A549 (cell line): ENCODE results near the gene KIF2A. TPM values are rescaled to one million over a fixed set of nuclear protein-coding genes. Genes with fewer than 3 reads are reported as not detected.
A peak's percentile ranks its signal among the peaks of the same experiment; 100 is the strongest.

ENCODE experiments used
- ATAC-seq, 2 experiments: fragments of 200-7000 bp in 1 of 2; fragments of >200 bp in 1 of 2; cut with Nextera tagmentation in 1 of 2; cut with Tn5 transposase in 1 of 2; 3 replicates each; pipeline versions ENCODE4 v1.8.0 to v1.9.1; 2018 to 2020; ENCODE audit warnings: mild to moderate bottlenecking in 1 of 2, moderate library complexity in 1 of 2
- CTCF ChIA-PET: fragments of 300-600 bp; sonication (Branson Sonifier 250); formaldehyde crosslinking; extraction: SDS; loops from one replicate; lab custom pipeline; 2021; ENCODE audit warnings: antibody characterized with exemption, inconsistent platforms; lab: Yijun Ruan, JAX
- POLR2A ChIA-PET: fragments of 350-600 bp; formaldehyde crosslinking; extraction: SDS; loops from one replicate; lab custom pipeline; 2021; ENCODE audit warnings: antibody characterized with exemption, inconsistent platforms; lab: Yijun Ruan, JAX
- DNase-seq, 2 experiments: peaks; one replicate each; pipeline versions ENCODE4 v3.0.0 to v3.0.0-alpha.2; 2011 to 2016; ENCODE audit warnings: low read depth in 1 of 2, low spot score in 1 of 2
- FAIRE-seq: peaks from 2 replicates; lab custom pipeline; 2011; peaks lifted over from hg19 to GRCh38; lab: Jason Lieb, UNC
- H3K27ac ChIP-seq, 2 experiments: fragments of >200 bp; sonication (Bioruptor Twin); formaldehyde crosslinking; 3 replicates each; pipeline ENCODE4 v1.5.1; 2016 to 2017
- H3K4me1 ChIP-seq: fragments of >200 bp; sonication (Bioruptor Twin); formaldehyde crosslinking; 3 replicates; pipeline ENCODE4 v1.6.1; 2016
- H3K4me2 ChIP-seq: fragments of >200 bp; sonication (Bioruptor Twin); formaldehyde crosslinking; 3 replicates; pipeline ENCODE4 v1.6.1; 2016
- H3K4me3 ChIP-seq: fragments of >200 bp; sonication (Bioruptor Twin); formaldehyde crosslinking; 3 replicates; pipeline ENCODE4 v1.5.1; 2016
- H3K9me3 ChIP-seq: fragments of >200 bp; sonication (Bioruptor Twin); formaldehyde crosslinking; 3 replicates; pipeline ENCODE4 v1.6.1; 2016
- CHD4 ChIP-seq: fragments of 200-600 bp; sonication (generic); IDR thresholded peaks from 2 replicates; pipeline ENCODE4 v1.6.1; 2016; ENCODE audit warnings: antibody characterized with exemption, mild to moderate bottlenecking, borderline replicate concordance
- EHMT2 ChIP-seq: fragments of 200-600 bp; sonication (generic); IDR thresholded peaks from 2 replicates; pipeline ENCODE4 v1.6.1; 2016; ENCODE audit warnings: antibody characterized with exemption, low read depth, mild to moderate bottlenecking, moderate library complexity
- FOSB ChIP-seq: fragments of 250-450 bp; sonication (Bioruptor Pico); IDR thresholded peaks from 2 replicates; pipeline ENCODE4 v1.5.0; 2020; ENCODE audit warnings: mild to moderate bottlenecking, moderate library complexity
- FOSL2 ChIP-seq, 2 experiments: fragments of 450-650 bp in 1 of 2; fragments of >200 bp in 1 of 2; sonication (Bioruptor Twin) in 1 of 2; formaldehyde crosslinking; IDR thresholded peaks; 2 replicates each; pipeline versions ENCODE4 v1.5.0 to v1.6.1; 2016 to 2020; ENCODE audit warnings: mild to moderate bottlenecking in 1 of 2, moderate library complexity in 1 of 2
- HDAC2 ChIP-seq: fragments of 200-600 bp; sonication (generic); IDR thresholded peaks from 2 replicates; pipeline ENCODE4 v1.6.1; 2016
- HOXA7 ChIP-seq: fragments of 250-450 bp; sonication (Bioruptor Pico); IDR thresholded peaks from 2 replicates; pipeline ENCODE4 v1.5.0; 2020; ENCODE audit warnings: mild to moderate bottlenecking, moderate library complexity
- JUN ChIP-seq, 2 experiments: fragments of >200 bp; sonication (Bioruptor Twin); formaldehyde crosslinking; IDR thresholded peaks; 2 replicates in 1 of 2; 3 replicates in 1 of 2; pipeline ENCODE4 v1.6.1; 2016 to 2017
- MAFK ChIP-seq: fragments of 450-650 bp; IDR thresholded peaks from 2 replicates; pipeline ENCODE4 v1.6.1; 2014; ENCODE audit not compliant: partially characterized antibody
- MAZ ChIP-seq: fragments of 150-350 bp; IDR thresholded peaks from 2 replicates; pipeline ENCODE4 v1.6.1; 2014; ENCODE audit warnings: antibody characterized with exemption, low read depth, low read length, borderline replicate concordance
- MYC ChIP-seq: IDR thresholded peaks from 2 replicates; pipeline ENCODE4 v1.6.1; 2012; ENCODE audit warnings: mild to moderate bottlenecking, inconsistent platforms, low read length, improper control_type of control experiment, borderline replicate concordance
- NPAS2 ChIP-seq: fragments of 250-450 bp; sonication (Bioruptor Pico); IDR thresholded peaks from 2 replicates; pipeline ENCODE4 v1.8.0; 2022; ENCODE audit warnings: mild to moderate bottlenecking, moderate library complexity, borderline replicate concordance
- NR3C1 ChIP-seq: fragments of >200 bp; sonication (Bioruptor Twin); formaldehyde crosslinking; IDR thresholded peaks from 3 replicates; pipeline ENCODE4 v1.6.1; 2017
- PHF8 ChIP-seq: fragments of 200-600 bp; sonication (generic); IDR thresholded peaks from 2 replicates; pipeline ENCODE4 v1.6.1; 2016; ENCODE audit warnings: low read depth, mild to moderate bottlenecking, antibody characterized with exemption, moderate library complexity, borderline replicate concordance
- RAD21 ChIP-seq, 2 experiments: fragments of >200 bp in 1 of 2; sonication (Bioruptor Twin) in 1 of 2; formaldehyde crosslinking in 1 of 2; IDR thresholded peaks in 1 of 2; conservative IDR thresholded peaks in 1 of 2; 2 replicates in 1 of 2; 3 replicates in 1 of 2; pipeline ENCODE4 v1.6.1; 2012 to 2018; ENCODE audit warnings: inconsistent platforms in 1 of 2
- RARB ChIP-seq: fragments of 250-450 bp; sonication (Bioruptor Pico); IDR thresholded peaks from 2 replicates; pipeline ENCODE4 v1.8.0; 2021; ENCODE audit warnings: mild to moderate bottlenecking, moderate library complexity
- RCOR1 ChIP-seq: fragments of 150-350 bp; IDR thresholded peaks from 2 replicates; pipeline ENCODE4 v1.6.1; 2014; ENCODE audit warnings: antibody characterized with exemption, low read length, low read depth
- RFX5 ChIP-seq: fragments of 450-650 bp; IDR thresholded peaks from 2 replicates; pipeline ENCODE4 v1.7.1; 2014; ENCODE audit warnings: antibody characterized with exemption, mild to moderate bottlenecking, moderate library complexity
- RNF2 ChIP-seq: fragments of 200-600 bp; sonication (generic); IDR thresholded peaks from 2 replicates; pipeline ENCODE4 v1.6.1; 2016; ENCODE audit warnings: low read depth, mild to moderate bottlenecking, antibody characterized with exemption, moderate library complexity, borderline replicate concordance
- SMC3 ChIP-seq: fragments of >200 bp; sonication (Bioruptor Twin); formaldehyde crosslinking; IDR thresholded peaks from 3 replicates; pipeline ENCODE4 v1.6.1; 2018; ENCODE audit warnings: inconsistent platforms
- SREBF2 ChIP-seq: fragments of 450-650 bp; IDR thresholded peaks from 2 replicates; pipeline ENCODE4 v1.6.1; 2014; ENCODE audit warnings: mild to moderate bottlenecking, moderate library complexity
- TFCP2L1 ChIP-seq: fragments of 250-450 bp; sonication (Bioruptor Pico); IDR thresholded peaks from 2 replicates; pipeline ENCODE4 v1.5.0; 2021; ENCODE audit warnings: mild to moderate bottlenecking
- ZC3H11A ChIP-seq: fragments of 450-650 bp; IDR thresholded peaks from 2 replicates; pipeline ENCODE4 v1.6.1; 2014; ENCODE audit warnings: antibody characterized with exemption, mild to moderate bottlenecking
- polyA plus RNA-seq, 4 experiments: library from polyadenylated mRNA; depleted of rRNA in 3 of 4; stranded (reverse); fragments of >200 nt; fragmentation: RNase III in 1 of 4; extraction: RNeasy Plus Mini Kit Qiagen cat#74134 plus additional on column Dnase treatment in 1 of 4; gene quantifications; 2 replicates in 3 of 4; 3 replicates in 1 of 4; pipeline ENCODE4 v1.2.3, GENCODE V29; 2011 to 2017
- TF ChIP-seq, protein P1 (sequence below): fragments of 450-650 bp; IDR thresholded peaks from 2 replicates; pipeline ENCODE4 v1.6.1; 2014; ENCODE audit warnings: antibody characterized with exemption
- TF ChIP-seq, protein P2 (sequence below): IDR thresholded peaks from 2 replicates; pipeline ENCODE4 v1.6.1; 2012
- TF ChIP-seq, protein P3 (sequence below): fragments of 250-450 bp; sonication (Bioruptor Pico); IDR thresholded peaks from 2 replicates; pipeline ENCODE4 v1.5.0; 2021; ENCODE audit warnings: mild to moderate bottlenecking, moderate library complexity, borderline replicate concordance
- TF ChIP-seq, protein P4 (sequence below): fragments of >200 bp; sonication (Bioruptor Twin); formaldehyde crosslinking; IDR thresholded peaks from 2 replicates; pipeline ENCODE4 v1.6.1; 2016
- TF ChIP-seq, protein P5 (sequence below): fragments of >200 bp; sonication (Bioruptor Twin); formaldehyde crosslinking; IDR thresholded peaks from 3 replicates; pipeline ENCODE4 v1.6.1; 2016

Gene KIF2A
- polyA plus RNA-seq, 2 of the 4 experiments (the other 2 are of a cell fraction) = 44.5 to 68.9 TPM

DNA sequence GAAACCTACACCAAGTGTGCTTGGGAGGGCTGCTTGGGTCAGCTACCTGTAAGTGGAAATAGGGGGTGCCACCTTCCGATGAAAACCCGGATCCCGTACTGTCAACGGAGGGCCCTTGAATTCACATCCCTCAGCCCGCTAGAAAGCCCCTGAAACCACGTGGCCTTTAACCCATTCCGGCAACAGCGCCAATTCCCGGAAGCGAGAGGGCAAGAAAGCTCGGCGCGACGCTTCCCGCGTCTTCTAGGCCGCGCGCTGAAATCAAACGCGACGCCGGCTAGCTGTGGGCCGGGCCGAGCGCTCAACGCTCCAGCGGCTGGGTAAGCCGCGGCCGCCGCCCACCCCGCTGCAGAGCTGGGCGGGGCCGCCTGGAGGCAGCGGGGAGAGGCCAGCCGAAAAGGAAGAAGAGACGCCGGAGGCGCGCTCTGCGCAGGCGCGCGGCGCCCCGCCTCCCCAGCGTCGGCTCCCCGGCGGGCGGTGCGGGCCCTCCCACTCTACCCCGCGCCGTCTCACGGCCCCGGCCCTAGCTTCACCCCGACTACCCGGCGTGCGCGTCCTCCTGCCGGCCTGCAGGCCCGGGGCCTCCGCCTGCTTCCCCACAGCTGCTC, at the start of gene KIF2A (continued):
- TF ChIP-seq, protein P1, sequence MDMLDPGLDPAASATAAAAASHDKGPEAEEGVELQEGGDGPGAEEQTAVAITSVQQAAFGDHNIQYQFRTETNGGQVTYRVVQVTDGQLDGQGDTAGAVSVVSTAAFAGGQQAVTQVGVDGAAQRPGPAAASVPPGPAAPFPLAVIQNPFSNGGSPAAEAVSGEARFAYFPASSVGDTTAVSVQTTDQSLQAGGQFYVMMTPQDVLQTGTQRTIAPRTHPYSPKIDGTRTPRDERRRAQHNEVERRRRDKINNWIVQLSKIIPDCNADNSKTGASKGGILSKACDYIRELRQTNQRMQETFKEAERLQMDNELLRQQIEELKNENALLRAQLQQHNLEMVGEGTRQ = peak; percentile 71
- TF ChIP-seq, protein P2, sequence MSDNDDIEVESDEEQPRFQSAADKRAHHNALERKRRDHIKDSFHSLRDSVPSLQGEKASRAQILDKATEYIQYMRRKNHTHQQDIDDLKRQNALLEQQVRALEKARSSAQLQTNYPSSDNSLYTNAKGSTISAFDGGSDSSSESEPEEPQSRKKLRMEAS = peak; percentile 100
- TF ChIP-seq HOXA7 (CRISPR knock-in tag) = no peak
- TF ChIP-seq, protein P3, sequence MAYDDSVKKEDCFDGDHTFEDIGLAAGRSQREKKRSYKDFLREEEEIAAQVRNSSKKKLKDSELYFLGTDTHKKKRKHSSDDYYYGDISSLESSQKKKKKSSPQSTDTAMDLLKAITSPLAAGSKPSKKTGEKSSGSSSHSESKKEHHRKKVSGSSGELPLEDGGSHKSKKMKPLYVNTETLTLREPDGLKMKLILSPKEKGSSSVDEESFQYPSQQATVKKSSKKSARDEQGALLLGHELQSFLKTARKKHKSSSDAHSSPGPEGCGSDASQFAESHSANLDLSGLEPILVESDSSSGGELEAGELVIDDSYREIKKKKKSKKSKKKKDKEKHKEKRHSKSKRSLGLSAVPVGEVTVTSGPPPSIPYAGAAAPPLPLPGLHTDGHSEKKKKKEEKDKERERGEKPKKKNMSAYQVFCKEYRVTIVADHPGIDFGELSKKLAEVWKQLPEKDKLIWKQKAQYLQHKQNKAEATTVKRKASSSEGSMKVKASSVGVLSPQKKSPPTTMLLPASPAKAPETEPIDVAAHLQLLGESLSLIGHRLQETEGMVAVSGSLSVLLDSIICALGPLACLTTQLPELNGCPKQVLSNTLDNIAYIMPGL (CRISPR knock-in tag) = 0 out of 2 replicates have a peak, but pooled peaks have one; percentile 23
- no peak for TF ChIP-seq RARB (CRISPR knock-in tag)
- no peak for TF ChIP-seq NPAS2
- no peak for TF ChIP-seq NR3C1
- no peak for TF ChIP-seq ZC3H11A
- TF ChIP-seq, protein P4, sequence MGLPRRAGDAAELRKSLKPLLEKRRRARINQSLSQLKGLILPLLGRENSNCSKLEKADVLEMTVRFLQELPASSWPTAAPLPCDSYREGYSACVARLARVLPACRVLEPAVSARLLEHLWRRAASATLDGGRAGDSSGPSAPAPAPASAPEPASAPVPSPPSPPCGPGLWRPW = no peak
- TF ChIP-seq RFX5 = no peak
- peak; percentile 69; the same call in 1 of the 2 replicates for TF ChIP-seq MYC
- peak; percentile 56; the same call in 1 of the 2 replicates for TF ChIP-seq TFCP2L1 (CRISPR knock-in tag)
- no peak for TF ChIP-seq SMC3
- no peak for TF ChIP-seq MAZ
- TF ChIP-seq EHMT2 = no peak
- TF ChIP-seq, protein P5, sequence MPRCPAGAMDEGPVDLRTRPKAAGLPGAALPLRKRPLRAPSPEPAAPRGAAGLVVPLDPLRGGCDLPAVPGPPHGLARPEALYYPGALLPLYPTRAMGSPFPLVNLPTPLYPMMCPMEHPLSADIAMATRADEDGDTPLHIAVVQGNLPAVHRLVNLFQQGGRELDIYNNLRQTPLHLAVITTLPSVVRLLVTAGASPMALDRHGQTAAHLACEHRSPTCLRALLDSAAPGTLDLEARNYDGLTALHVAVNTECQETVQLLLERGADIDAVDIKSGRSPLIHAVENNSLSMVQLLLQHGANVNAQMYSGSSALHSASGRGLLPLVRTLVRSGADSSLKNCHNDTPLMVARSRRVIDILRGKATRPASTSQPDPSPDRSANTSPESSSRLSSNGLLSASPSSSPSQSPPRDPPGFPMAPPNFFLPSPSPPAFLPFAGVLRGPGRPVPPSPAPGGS = no peak; the same call in 2 of the 3 replicates
- TF ChIP-seq MAFK = no peak
- no peak for TF ChIP-seq FOSB (CRISPR knock-in tag)
- 0 out of 2 replicates have a peak, but pooled peaks have one; percentile 19 for TF ChIP-seq HDAC2
- TF ChIP-seq JUN (IDR thresholded peaks at IDR 0.05) = peak; percentile 56 to 68; a peak in 2 of 5 replicates
- no peak for TF ChIP-seq RAD21 (conservative IDR thresholded peaks at IDR 0.05 in 1 of 2, IDR thresholded peaks at IDR 0.05 in 1 of 2)
- TF ChIP-seq RCOR1 = no peak
- TF ChIP-seq PHF8 = no peak
- TF ChIP-seq CHD4 = no peak
- no peak for TF ChIP-seq FOSL2 (IDR thresholded peaks at IDR 0.05)
- TF ChIP-seq FOSL2 (CRISPR knock-in tag; IDR thresholded peaks at IDR 0.05) = no peak
- no peak for TF ChIP-seq SREBF2

DNA sequence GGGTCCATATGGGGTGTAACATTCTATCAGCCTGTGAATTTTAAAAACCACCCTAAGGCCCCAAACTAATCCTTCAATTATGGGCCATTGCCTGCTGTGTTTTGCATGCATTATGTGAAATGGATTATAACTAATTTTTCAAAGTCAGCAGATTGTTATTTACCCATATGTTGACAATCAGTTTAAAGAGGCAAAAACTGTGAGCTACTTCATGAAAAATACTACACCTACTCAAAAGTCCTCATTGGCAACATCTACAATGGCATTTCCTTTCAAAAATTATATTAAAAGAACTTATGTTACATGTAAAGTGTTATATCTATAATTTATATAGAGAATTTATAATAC, 49.0 kb upstream of the KIF2A start:
- no peak for FAIRE-seq
- Histone ChIP-seq H3K27ac (no peak overlapping the region), H3K4me1 (no peaks in the 10 kb centered on the region), H3K4me2 (no peak overlapping the region), H3K4me3 (no peak overlapping the region), H3K9me3 (no peaks in the 10 kb centered on the region)
- ATAC-seq = no peak
- no peak for DNase-seq
- ChIA-PET POLR2A (no interaction called here), CTCF (no interaction called here)
- TF ChIP-seq MAFK (peak; percentile 53), RNF2 (no peak)
